Panc1 (cell line): Measurements from ENCODE around the gene TBCD. TPM values are rescaled to one million over a fixed set of nuclear protein-coding genes. Genes with fewer than 3 reads are reported as not detected.

Source experiments
- ATAC-seq: fragments of 200-7000 bp; cut with Tn5 transposase; 2 replicates; pipeline ENCODE4 v1.9.1; 2020; ENCODE audit warnings: mild to moderate bottlenecking, moderate library complexity
- BruUV-seq: library from RNA; stranded (reverse); fragments of 400-500 nt; replicated peaks from 2 replicates; lab custom pipeline; 2021; lab: Mats Ljungman, UMichigan
- CTCF ChIA-PET: fragments of 300-600 bp; sonication (Branson Sonifier 250); formaldehyde crosslinking; loops from one replicate; lab custom pipeline; 2022; ENCODE audit warnings: antibody characterized with exemption; lab: Charles Lee
- POLR2A ChIA-PET: fragments of 300-600 bp; sonication (Branson Sonifier 250); formaldehyde crosslinking; loops from one replicate; lab custom pipeline; 2022; ENCODE audit warnings: antibody characterized with exemption; lab: Charles Lee
- DNase-seq: peaks from one replicate; pipeline ENCODE4 v3.0.0-alpha.2; 2010; ENCODE audit warnings: low read depth, low spot score
- H3K27ac ChIP-seq: 2 replicates; pipeline ENCODE4 v1.5.1; 2011; ENCODE audit warnings: mild to moderate bottlenecking, low read length, inconsistent platforms
- H3K27me3 ChIP-seq: fragments of 200-500 bp; sonication (Bioruptor generic); 2 replicates; pipeline ENCODE4 v1.6.0; 2014; ENCODE audit warnings: low read length, inconsistent platforms; ENCODE audit not compliant: control insufficient read depth, insufficient read depth
- H3K36me3 ChIP-seq: fragments of 200-500 bp; sonication (Bioruptor generic); 2 replicates; pipeline ENCODE4 v1.5.1; 2014; ENCODE audit warnings: inconsistent platforms, mild to moderate bottlenecking, low read length, moderate library complexity; ENCODE audit not compliant: control insufficient read depth, insufficient read depth
- H3K4me1 ChIP-seq: 2 replicates; pipeline ENCODE4 v1.5.1; 2011; ENCODE audit warnings: inconsistent platforms, mild to moderate bottlenecking, low read length, moderate library complexity; ENCODE audit not compliant: control insufficient read depth, insufficient read depth
- H3K4me3 ChIP-seq, 2 experiments: 2 replicates each; pipeline ENCODE4 v1.5.1; 2011 to 2012; ENCODE audit warnings: low read depth in 2 of 2, low read length in 2 of 2, mild to moderate bottlenecking in 2 of 2, inconsistent platforms in 1 of 2, moderate library complexity in 1 of 2
- H3K9me3 ChIP-seq: fragments of 200-500 bp; sonication (Bioruptor generic); 2 replicates; pipeline ENCODE4 v1.5.1; 2014; ENCODE audit warnings: low read depth, mild to moderate bottlenecking, inconsistent platforms, low read length, moderate library complexity; ENCODE audit not compliant: control insufficient read depth, insufficient read depth
- CTCF ChIP-seq: fragments of 450-650 bp; IDR thresholded peaks from 2 replicates; pipeline ENCODE4 v1.5.1; 2017; ENCODE audit warnings: mild to moderate bottlenecking
- POLR2AphosphoS5 ChIP-seq: IDR thresholded peaks from 2 replicates; pipeline ENCODE4 v1.6.1; 2012; ENCODE audit warnings: mild to moderate bottlenecking, low read depth, low read length, moderate library complexity
- REST ChIP-seq, 2 experiments: IDR thresholded peaks; 2 replicates each; pipeline ENCODE4 v1.6.1; 2011 to 2012; ENCODE audit warnings: low read depth in 2 of 2, control low read depth in 1 of 2, low read length in 1 of 2, mild to moderate bottlenecking in 1 of 2, moderate library complexity in 1 of 2; ENCODE audit not compliant: insufficient read depth in 1 of 2
- SIN3A ChIP-seq: IDR thresholded peaks from 2 replicates; pipeline ENCODE4 v1.6.1; 2012; ENCODE audit warnings: low read depth, mild to moderate bottlenecking, low read length, moderate library complexity, borderline replicate concordance; ENCODE audit not compliant: insufficient read depth
- TCF7L2 ChIP-seq: IDR thresholded peaks from 2 replicates; pipeline ENCODE4 v1.6.1; 2011; ENCODE audit warnings: mild to moderate bottlenecking, low read depth, low read length, inconsistent platforms
- in situ Hi-C: cut with HindIII; loops from 2 replicates; pipeline ENCODE4 v1.10.0; 2016; ENCODE audit warnings: low sequenced_read_pairs, low pct_unique_long_range_greater_than_20kb
- intact Hi-C: fragments of 100-400 bp; cut with micrococcal nuclease; formaldehyde crosslinking; loops from one replicate; pipeline ENCODE4 v1.10.0; 2022; ENCODE audit not compliant: unreplicated experiment
- total RNA-seq: library from RNA; stranded (reverse); gene quantifications from one replicate; pipeline ENCODE4 v1.2.1, GENCODE V29; 2021; ENCODE audit not compliant: unreplicated experiment

The TBCD gene
- total RNA-seq, 1 experiment from 2014 or later: 186 TPM

DNA sequence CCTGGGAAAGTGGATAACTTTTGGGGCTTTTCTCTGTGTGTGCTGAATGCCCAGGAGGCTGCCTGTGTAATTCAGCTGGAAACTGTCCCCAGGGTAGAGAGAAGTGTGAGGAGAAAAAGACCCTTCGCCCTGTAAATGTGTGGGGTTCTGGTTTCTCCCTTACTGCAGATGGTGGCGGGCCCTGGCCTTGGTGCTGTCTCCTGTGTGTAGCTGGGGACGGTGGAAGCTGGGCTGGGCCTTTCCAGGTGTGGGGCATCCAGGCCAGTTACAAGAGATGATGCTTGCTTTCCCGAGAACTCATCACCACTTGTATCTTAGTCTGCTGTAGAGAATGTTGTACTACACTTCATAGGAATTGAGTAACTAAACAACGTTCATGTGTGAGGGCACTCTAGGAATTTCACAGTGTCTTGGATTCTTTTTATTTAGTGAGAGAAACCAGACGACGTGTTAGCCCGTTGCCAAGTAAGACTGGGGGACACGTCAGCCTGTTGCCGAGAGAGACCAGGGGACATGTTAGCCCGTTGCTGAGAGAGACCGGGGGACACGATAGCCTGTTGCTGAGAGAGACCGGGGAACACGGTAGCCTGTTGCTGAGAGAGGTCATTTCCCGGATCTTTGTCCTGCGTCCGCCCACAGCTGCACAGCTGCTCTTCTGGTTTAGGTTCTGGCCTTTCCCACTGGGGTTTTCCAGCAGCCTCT, 43.1 kb downstream of the TBCD start (continued):
- TF ChIP-seq SIN3A: no peak

GRCh38 chr17:82795615-82796014, 43.8 kb downstream of the TBCD start:
- DNase-seq: no peak
- no TSS peak for BruUV-seq
- intact Hi-C loops (no loop called here), in situ Hi-C loops (no loop called here)
- no peaks in the 10 kb centered on the region for H3K9me3 ChIP-seq
- ATAC-seq: no peak
- no peaks in the 10 kb centered on the region for H3K4me1 ChIP-seq
- no peak overlapping the region for H3K27ac ChIP-seq
- ChIA-PET POLR2A (no interaction called here), CTCF (no interaction called here)
- no peak for TF ChIP-seq POLR2AphosphoS5
- no peak for TF ChIP-seq CTCF
- TF ChIP-seq SIN3A: no peak
- TF ChIP-seq REST (IDR thresholded peaks at IDR 0.05; ENCODE audit: insufficient read depth in 1 of 2, low read depth in 2 of 2, low read length in 1 of 2): no peak
- TF ChIP-seq TCF7L2: no peak
- H3K27me3 ChIP-seq: no peaks in the 10 kb centered on the region
- peaks cover 3% of the 10 kb centered on the region for H3K36me3 ChIP-seq
- H3K4me3 ChIP-seq: no peak overlapping the region

DNA sequence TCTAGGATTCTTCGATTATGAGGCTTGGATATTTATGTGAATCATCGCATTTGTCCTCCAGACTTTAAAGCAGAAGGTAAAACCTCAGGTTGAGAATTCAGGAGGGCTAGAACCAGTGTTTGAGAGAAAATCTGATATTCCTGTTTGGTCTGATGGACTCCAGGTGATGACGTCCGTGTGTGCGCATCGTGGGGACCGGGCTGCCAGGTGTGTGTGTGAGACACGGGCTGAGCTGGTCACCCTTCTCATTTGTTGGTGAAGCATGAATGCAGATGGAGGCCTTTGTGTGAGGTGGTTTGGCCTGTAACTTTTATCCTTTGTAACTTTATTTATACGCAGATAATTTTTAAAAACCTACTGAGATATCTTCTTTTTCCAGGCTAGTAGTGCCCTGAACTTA, 45.2 kb downstream of the TBCD start:
- CTCF ChIA-PET: no interaction called here
- DNase-seq (no peak), ATAC-seq (no peak)
- TF ChIP-seq POLR2AphosphoS5 (no peak), SIN3A (no peak)
- Histone ChIP-seq H3K4me3 (no peak overlapping the region), H3K36me3 (peaks cover 3% of the 10 kb centered on the region), H3K27ac (no peak overlapping the region), H3K9me3 (no peaks in the 10 kb centered on the region), H3K27me3 (no peaks in the 10 kb centered on the region), H3K4me1 (no peaks in the 10 kb centered on the region)
- in situ Hi-C loops: no loop called here
- intact Hi-C loops: no loop called here
- BruUV-seq: TSS peak; percentile 54
- POLR2A ChIA-PET: no interaction called here
